K562 (cell line): ENCODE data around the gene NPTXR. TPM values are rescaled to one million over a fixed set of nuclear protein-coding genes. Genes with fewer than 3 reads are reported as not detected.
A peak's percentile ranks its signal among the peaks of the same experiment; 100 is the strongest.

Source experiments
- ATAC-seq: fragments of 200-7000 bp; cut with Tn5 transposase; 3 replicates; pipeline ENCODE4 v1.9.1; 2020; ENCODE audit warnings: moderate library complexity
- BruUV-seq: library from RNA; stranded (reverse); fragments of 400-500 nt; replicated peaks from 2 replicates; lab custom pipeline; 2021; lab: Mats Ljungman, UMichigan
- CTCF ChIA-PET: fragments of 300-600 bp; formaldehyde crosslinking; extraction: SDS; loops from one replicate; lab custom pipeline; 2021; ENCODE audit warnings: low intra/inter-chr PET ratio; lab: Yijun Ruan, JAX
- POLR2A ChIA-PET: fragments of 300-600, 350-650 bp; sonication (Branson Sonifier 250); formaldehyde crosslinking; extraction: SDS; loops from one replicate; lab custom pipeline; 2021; ENCODE audit warnings: antibody characterized with exemption, inconsistent platforms; lab: Yijun Ruan, JAX
- DNase-seq, 4 experiments: peaks; one replicate each; pipeline versions ENCODE4 v3.0.0 to v3.0.0-alpha.2; 2011 to 2018; ENCODE audit warnings: low spot score in 3 of 4, mixed read lengths in 3 of 4; ENCODE audit errors: extremely low read depth in 1 of 4
- FAIRE-seq: peaks from 2 replicates; lab custom pipeline; 2011; peaks lifted over from hg19 to GRCh38; lab: Jason Lieb, UNC
- H2AFZ ChIP-seq: 2 replicates; pipeline ENCODE4 v1.6.0; 2011; ENCODE audit warnings: low read depth, low read length, control low read depth, inconsistent platforms
- H3K27ac ChIP-seq: fragments of 200-600 bp; 3 replicates; pipeline ENCODE4 v1.8.0; 2011; ENCODE audit warnings: low read depth, mild to moderate bottlenecking, control low read depth, inconsistent platforms, low read length, moderate library complexity, mixed read lengths; ENCODE audit errors: extremely low read depth
- H3K27me3 ChIP-seq, 2 experiments: fragments of 300-600 bp in 1 of 2; 2 replicates in 1 of 2; 3 replicates in 1 of 2; pipeline versions ENCODE4 v1.6.0 to v1.8.0; 2011; ENCODE audit warnings: inconsistent platforms in 2 of 2, low read length in 2 of 2, mild to moderate bottlenecking in 1 of 2, mixed read lengths in 1 of 2, moderate library complexity in 1 of 2; ENCODE audit not compliant: control insufficient read depth in 2 of 2, insufficient read depth in 2 of 2
- H3K36me3 ChIP-seq: fragments of 300-600 bp; 3 replicates; pipeline ENCODE4 v1.8.0; 2011; ENCODE audit warnings: mild to moderate bottlenecking, low read length, inconsistent platforms; ENCODE audit not compliant: control insufficient read depth, insufficient read depth
- H3K4me1 ChIP-seq, 2 experiments: fragments of 200-600 bp in 1 of 2; replicated peaks in 1 of 2; 2 replicates in 1 of 2; 3 replicates in 1 of 2; pipeline versions ENCODE4 v1.5.1 to v1.8.0; 2011; ENCODE audit warnings: inconsistent platforms in 2 of 2, low read length in 2 of 2, mild to moderate bottlenecking in 1 of 2, mixed read lengths in 1 of 2, moderate library complexity in 1 of 2; ENCODE audit not compliant: control insufficient read depth in 2 of 2, insufficient read depth in 2 of 2
- H3K4me2 ChIP-seq: 2 replicates; pipeline ENCODE4 v1.6.1; 2011; ENCODE audit warnings: low read length, control low read depth, inconsistent platforms, mixed read lengths; ENCODE audit not compliant: insufficient read depth
- H3K4me3 ChIP-seq: fragments of 200-600 bp; sonication (generic), shearing (Covaris generic); 2 replicates; pipeline ENCODE4 v1.5.1; 2016; ENCODE audit warnings: control low read depth, inconsistent platforms
- H3K79me2 ChIP-seq: fragments of 200-600 bp; 3 replicates; pipeline ENCODE4 v1.8.0; 2011; ENCODE audit warnings: low read length, inconsistent platforms; ENCODE audit not compliant: control insufficient read depth, insufficient read depth
- H3K9ac ChIP-seq, 2 experiments: 2 replicates each; pipeline versions ENCODE4 v1.6.0 to v1.6.1; 2011; ENCODE audit warnings: low read depth in 2 of 2, low read length in 2 of 2, control low read depth in 1 of 2, inconsistent platforms in 1 of 2, mild to moderate bottlenecking in 1 of 2, mixed read lengths in 1 of 2; ENCODE audit not compliant: insufficient read depth in 1 of 2
- H3K9me1 ChIP-seq: one replicate; pipeline ENCODE4 v1.6.0; 2011; ENCODE audit warnings: inconsistent platforms, mild to moderate bottlenecking, low read length, moderate library complexity; ENCODE audit not compliant: control insufficient read depth, insufficient read depth
- H3K9me3 ChIP-seq: replicated peaks from 2 replicates; pipeline ENCODE4 v1.5.1; 2011; ENCODE audit warnings: low read depth, low read length, inconsistent platforms; ENCODE audit not compliant: control insufficient read depth, insufficient read depth
- H4K20me1 ChIP-seq: replicated peaks from 2 replicates; pipeline ENCODE4 v1.6.1; 2011; ENCODE audit warnings: low read length, inconsistent platforms, mixed read lengths; ENCODE audit not compliant: control insufficient read depth, insufficient read depth
- CREM ChIP-seq: IDR thresholded peaks from 2 replicates; pipeline ENCODE4 v1.6.1; 2014; ENCODE audit warnings: antibody characterized with exemption, low read depth
- FOSL1 ChIP-seq: fragments of 200-800 bp; sonication (Bioruptor generic); conservative IDR thresholded peaks from 2 replicates; pipeline ENCODE4 v1.6.1; 2016; ENCODE audit warnings: missing genetic modification characterization, missing compliant biosample characterization
- HDAC8 ChIP-seq: fragments of 450-650 bp; IDR thresholded peaks from 2 replicates; pipeline ENCODE4 v1.6.1; 2016; ENCODE audit warnings: mild to moderate bottlenecking, missing genetic modification characterization, moderate library complexity, missing compliant biosample characterization
- HNRNPLL ChIP-seq: fragments of 200-400 bp; formaldehyde crosslinking; IDR thresholded peaks from 2 replicates; pipeline ENCODE4 v1.6.1; 2017; ENCODE audit warnings: low read length, low read depth, mild to moderate bottlenecking; ENCODE audit not compliant: poor library complexity, severe bottlenecking
- MEIS2 ChIP-seq: fragments of 450-650 bp; IDR thresholded peaks from 2 replicates; pipeline ENCODE4 v1.6.1; 2014; ENCODE audit warnings: mild to moderate bottlenecking; ENCODE audit not compliant: partially characterized antibody
- MTA1 ChIP-seq: fragments of 450-650 bp; IDR thresholded peaks from 2 replicates; pipeline ENCODE4 v1.6.1; 2017; ENCODE audit warnings: borderline replicate concordance
- MYNN ChIP-seq, 2 experiments: sonication (generic); formaldehyde crosslinking in 1 of 2; IDR thresholded peaks; 2 replicates each; pipeline versions ENCODE4 v1.5.0 to v1.6.1; 2016 to 2020; ENCODE audit warnings: antibody characterized with exemption in 1 of 2, missing genetic modification reagents in 1 of 2
- SMAD2 ChIP-seq: fragments of 150-350 bp; IDR thresholded peaks from 2 replicates; pipeline ENCODE4 v1.6.1; 2014; ENCODE audit warnings: low read depth, mild to moderate bottlenecking, low read length
- ZNF24 ChIP-seq: fragments of 450-650 bp; IDR thresholded peaks from 2 replicates; pipeline ENCODE4 v1.6.1; 2016
- WGBS: fragments of 100-300 bp; shearing (Covaris generic); methylation state at CpG from one replicate; pipeline ENCODE4 v1.1.6; 2016; ENCODE audit warnings: low coverage, mixed read lengths; ENCODE audit not compliant: insufficient coverage; ENCODE audit errors: missing lambda C conversion rate; 5-methylcytosine and 5-hydroxymethylcytosine counted together
- in situ Hi-C: fragments of 300-500 bp; cut with MboI; formaldehyde crosslinking; loops from 4 replicates; pipeline ENCODE4 v1.15.0; 2018; ENCODE audit warnings: inconsistent platforms, mixed read lengths
- intact Hi-C: fragments of 100-400 bp; cut with micrococcal nuclease; formaldehyde crosslinking; loops from 2 replicates; pipeline ENCODE4 v1.14.2; 2022
- polyA plus RNA-seq, 8 experiments: library from polyadenylated mRNA; depleted of rRNA in 4 of 8; stranded (reverse) in 5 of 8; unstranded in 3 of 8; fragments of >200 nt; fragmentation: Nextera tagmentation in 2 of 8; fragmentation: Illumina TruSeq in 1 of 8; extraction: Ambion mirVana in 2 of 8; extraction: Trizol in 1 of 8; gene quantifications; 2 replicates each; pipeline versions ENCODE4 v1.2.1 to v1.2.3, GENCODE V29; 2011 to 2014; ENCODE audit warnings: inconsistent platforms in 1 of 8, missing spikeins in 1 of 8
- total RNA-seq, 7 experiments: library from RNA; depleted of rRNA in 6 of 7; stranded (reverse); fragments of >200 nt in 6 of 7; fragmentation: Illumina TruSeq in 2 of 7; extraction: Trizol in 2 of 7; gene quantifications; 2 replicates each; pipeline versions ENCODE4 v1.2.1 to v1.2.3, GENCODE V29; 2011 to 2021; ENCODE audit warnings: low replicate concordance in 1 of 7
- TF ChIP-seq, protein P1 (sequence below): fragments of 450-650 bp; IDR thresholded peaks from 2 replicates; pipeline ENCODE4 v1.6.1; 2017; ENCODE audit warnings: antibody characterized with exemption, mild to moderate bottlenecking
- TF ChIP-seq, protein P2 (sequence below), 2 experiments: fragments of 450-650 bp in 1 of 2; sonication (generic) in 1 of 2; formaldehyde crosslinking in 1 of 2; IDR thresholded peaks in 1 of 2; conservative IDR thresholded peaks in 1 of 2; 2 replicates each; pipeline versions ENCODE4 v1.6.1 to v1.8.1; 2016 to 2023; ENCODE audit warnings: mild to moderate bottlenecking in 2 of 2, moderate library complexity in 2 of 2, inconsistent platforms in 1 of 2, missing genetic modification reagents in 1 of 2
- TF ChIP-seq, protein P3 (sequence below): fragments of 450-650 bp; IDR thresholded peaks from 2 replicates; pipeline ENCODE4 v1.6.1; 2016
- TF ChIP-seq, protein P4 (sequence below): sonication (generic); IDR thresholded peaks from 2 replicates; pipeline ENCODE4 v1.6.1; 2016

Gene NPTXR
- total and polyA plus RNA-seq, 9 of the 15 experiments (the other 6 are each of a cell fraction or from before 2014, with no cell fraction given), result 0.01 to 3.1 (median 1.1) TPM

DNA sequence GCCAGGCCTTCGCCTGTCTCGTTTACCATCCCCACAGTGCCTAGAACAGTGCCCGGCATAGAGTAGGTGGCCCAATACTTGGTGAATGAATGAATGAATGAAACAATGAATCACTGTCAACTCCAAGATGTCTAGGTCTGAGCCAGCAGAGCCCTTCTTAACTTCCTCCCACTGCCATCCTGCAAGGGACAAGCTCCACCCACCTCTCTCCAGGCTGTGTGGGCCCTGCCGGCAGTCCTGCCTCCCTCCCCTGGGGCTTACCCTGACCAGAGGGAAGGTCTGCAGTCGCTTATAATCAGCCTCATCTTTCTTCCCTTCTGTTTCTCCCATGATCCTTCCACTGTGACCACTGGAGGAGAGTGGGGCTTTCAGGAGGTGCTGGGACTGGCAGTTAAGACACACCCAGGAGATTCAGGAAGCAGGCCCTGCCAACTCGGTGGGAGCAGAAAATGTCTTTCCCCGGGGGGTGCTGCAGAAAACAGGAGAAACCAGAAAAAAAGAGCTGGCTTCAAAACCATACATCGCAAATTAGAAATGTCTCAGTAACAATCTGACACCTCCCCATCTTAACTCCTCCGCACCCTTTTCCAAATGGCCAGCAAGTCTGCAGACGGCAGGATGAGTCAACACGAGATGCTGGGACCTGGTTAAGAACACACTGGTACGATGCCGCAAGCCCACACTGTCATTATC, 61.3 kb downstream of the NPTXR start:
- Histone ChIP-seq H3K4me1 (peaks cover 43 to 50% of the 10 kb centered on the region in 2 experiments), H3K27me3 (no peaks in the 10 kb centered on the region), H4K20me1 (no peaks in the 10 kb centered on the region), H2AFZ (peak overlapping the region; percentile 88), H3K9ac (peak overlapping the region; percentile 41 to 70), H3K9me3 (no peaks in the 10 kb centered on the region), H3K27ac (peak overlapping the region; percentile 68; the same call in 2 of the 3 replicates), H3K36me3 (no peaks in the 10 kb centered on the region), H3K9me1 (no peaks in the 10 kb centered on the region), H3K4me2 (peak overlapping the region; percentile 25), H3K79me2 (no peaks in the 10 kb centered on the region; the same call in 2 of the 3 replicates), H3K4me3 (no peak overlapping the region)
- ATAC-seq (peak; percentile 64), DNase-seq (peak; percentile 37 to 68 (median 63)), FAIRE-seq (peak; percentile 90)
- BruUV-seq, result no TSS peak
- POLR2A ChIA-PET, result interaction anchor here (0.7 to 1.3 kb wide), 5 partner anchors 14 to 136 kb away, joined by 3 to 4 read pairs (median 3); no protein-coding TSS in a partner anchor
- CTCF ChIA-PET, result no interaction called here
- in situ Hi-C loops, result no loop called here
- intact Hi-C loops, result no loop called here
- WGBS, result 33% methylated on average over 12 of the region's 13 CpGs
- TF ChIP-seq, protein P1, sequence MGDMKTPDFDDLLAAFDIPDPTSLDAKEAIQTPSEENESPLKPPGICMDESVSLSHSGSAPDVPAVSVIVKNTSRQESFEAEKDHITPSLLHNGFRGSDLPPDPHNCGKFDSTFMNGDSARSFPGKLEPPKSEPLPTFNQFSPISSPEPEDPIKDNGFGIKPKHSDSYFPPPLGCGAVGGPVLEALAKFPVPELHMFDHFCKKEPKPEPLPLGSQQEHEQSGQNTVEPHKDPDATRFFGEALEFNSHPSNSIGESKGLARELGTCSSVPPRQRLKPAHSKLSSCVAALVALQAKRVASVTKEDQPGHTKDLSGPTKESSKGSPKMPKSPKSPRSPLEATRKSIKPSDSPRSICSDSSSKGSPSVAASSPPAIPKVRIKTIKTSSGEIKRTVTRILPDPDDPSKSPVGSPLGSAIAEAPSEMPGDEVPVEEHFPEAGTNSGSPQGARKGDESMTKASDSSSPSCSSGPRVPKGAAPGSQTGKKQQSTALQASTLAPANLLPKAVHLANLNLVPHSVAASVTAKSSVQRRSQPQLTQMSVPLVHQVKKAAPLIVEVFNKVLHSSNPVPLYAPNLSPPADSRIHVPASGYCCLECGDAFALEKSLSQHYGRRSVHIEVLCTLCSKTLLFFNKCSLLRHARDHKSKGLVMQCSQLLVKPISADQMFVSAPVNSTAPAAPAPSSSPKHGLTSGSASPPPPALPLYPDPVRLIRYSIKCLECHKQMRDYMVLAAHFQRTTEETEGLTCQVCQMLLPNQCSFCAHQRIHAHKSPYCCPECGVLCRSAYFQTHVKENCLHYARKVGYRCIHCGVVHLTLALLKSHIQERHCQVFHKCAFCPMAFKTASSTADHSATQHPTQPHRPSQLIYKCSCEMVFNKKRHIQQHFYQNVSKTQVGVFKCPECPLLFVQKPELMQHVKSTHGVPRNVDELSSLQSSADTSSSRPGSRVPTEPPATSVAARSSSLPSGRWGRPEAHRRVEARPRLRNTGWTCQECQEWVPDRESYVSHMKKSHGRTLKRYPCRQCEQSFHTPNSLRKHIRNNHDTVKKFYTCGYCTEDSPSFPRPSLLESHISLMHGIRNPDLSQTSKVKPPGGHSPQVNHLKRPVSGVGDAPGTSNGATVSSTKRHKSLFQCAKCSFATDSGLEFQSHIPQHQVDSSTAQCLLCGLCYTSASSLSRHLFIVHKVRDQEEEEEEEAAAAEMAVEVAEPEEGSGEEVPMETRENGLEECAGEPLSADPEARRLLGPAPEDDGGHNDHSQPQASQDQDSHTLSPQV, result peak; percentile 50; the same call in 1 of the 2 replicates
- 0 out of 2 replicates have a peak, but pooled peaks have one; percentile 9 for TF ChIP-seq CREM
- TF ChIP-seq ZNF24, result peak; percentile 89
- peak; percentile 43 for TF ChIP-seq FOSL1 (tag)
- TF ChIP-seq, protein P2, sequence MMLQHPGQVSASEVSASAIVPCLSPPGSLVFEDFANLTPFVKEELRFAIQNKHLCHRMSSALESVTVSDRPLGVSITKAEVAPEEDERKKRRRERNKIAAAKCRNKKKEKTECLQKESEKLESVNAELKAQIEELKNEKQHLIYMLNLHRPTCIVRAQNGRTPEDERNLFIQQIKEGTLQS (IDR thresholded peaks at IDR 0.05), result peak; percentile 46; the same call in 1 of the 2 replicates
- TF ChIP-seq, protein P2 (CRISPR knock-in tag; conservative IDR thresholded peaks at IDR 0.05), result no peak
- TF ChIP-seq, protein P3, sequence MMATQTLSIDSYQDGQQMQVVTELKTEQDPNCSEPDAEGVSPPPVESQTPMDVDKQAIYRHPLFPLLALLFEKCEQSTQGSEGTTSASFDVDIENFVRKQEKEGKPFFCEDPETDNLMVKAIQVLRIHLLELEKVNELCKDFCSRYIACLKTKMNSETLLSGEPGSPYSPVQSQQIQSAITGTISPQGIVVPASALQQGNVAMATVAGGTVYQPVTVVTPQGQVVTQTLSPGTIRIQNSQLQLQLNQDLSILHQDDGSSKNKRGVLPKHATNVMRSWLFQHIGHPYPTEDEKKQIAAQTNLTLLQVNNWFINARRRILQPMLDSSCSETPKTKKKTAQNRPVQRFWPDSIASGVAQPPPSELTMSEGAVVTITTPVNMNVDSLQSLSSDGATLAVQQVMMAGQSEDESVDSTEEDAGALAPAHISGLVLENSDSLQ, result peak; percentile 42; the same call in 1 of the 2 replicates
- TF ChIP-seq HNRNPLL, result peak; percentile 42
- TF ChIP-seq, protein P4, sequence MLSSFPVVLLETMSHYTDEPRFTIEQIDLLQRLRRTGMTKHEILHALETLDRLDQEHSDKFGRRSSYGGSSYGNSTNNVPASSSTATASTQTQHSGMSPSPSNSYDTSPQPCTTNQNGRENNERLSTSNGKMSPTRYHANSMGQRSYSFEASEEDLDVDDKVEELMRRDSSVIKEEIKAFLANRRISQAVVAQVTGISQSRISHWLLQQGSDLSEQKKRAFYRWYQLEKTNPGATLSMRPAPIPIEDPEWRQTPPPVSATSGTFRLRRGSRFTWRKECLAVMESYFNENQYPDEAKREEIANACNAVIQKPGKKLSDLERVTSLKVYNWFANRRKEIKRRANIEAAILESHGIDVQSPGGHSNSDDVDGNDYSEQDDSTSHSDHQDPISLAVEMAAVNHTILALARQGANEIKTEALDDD, result peak; percentile 70; the same call in 1 of the 2 replicates
- no peak for TF ChIP-seq MTA1
- no peak for TF ChIP-seq HDAC8 (tag)
- TF ChIP-seq MEIS2, result peak; percentile 49
- no peak for TF ChIP-seq SMAD2
- 0 out of 2 replicates have a peak, but pooled peaks have one; percentile 27 for TF ChIP-seq MYNN (IDR thresholded peaks at IDR 0.05)
- no peak for TF ChIP-seq MYNN (CRISPR knock-in tag; IDR thresholded peaks at IDR 0.05)
